ENCODE data around the gene IL22RA2. TPM values are rescaled to one million over a fixed set of nuclear protein-coding genes. Genes with fewer than 3 reads are reported as not detected.
"Not testable (repeated sequence)": the region's sequence is repeated elsewhere in the genome, so short reads cannot be mapped to it uniquely, and the experiment has no call there.

The IL22RA2 gene
- total RNA-seq, 2 experiments from 2014 or later = not detected

DNA sequence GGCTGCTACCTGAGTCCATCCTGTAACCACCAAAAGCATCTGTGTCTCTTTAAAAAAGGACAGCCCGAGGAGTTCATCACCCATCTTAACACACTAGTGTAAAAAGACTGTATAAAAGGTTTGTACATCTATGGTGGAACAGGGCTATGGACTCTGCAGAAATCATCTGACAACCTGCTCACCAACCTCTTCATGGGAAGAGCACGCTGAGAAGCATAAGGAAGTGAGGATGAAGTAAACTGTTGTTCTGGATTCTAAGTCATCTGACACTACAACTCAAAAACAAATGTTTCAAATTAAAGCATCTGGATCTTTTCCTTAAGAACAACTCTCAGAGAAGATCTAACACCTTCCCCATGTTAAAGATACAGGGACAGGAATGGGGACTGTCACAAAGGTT lies 40.4 kb upstream of the IL22RA2 start:
- Mint-ChIP-seq H3K36me3 (ENCODE audit: low read depth) (peaks cover 22% of the 10 kb centered on the region), H3K4me1 (peaks cover 36% of the 10 kb centered on the region), H3K9me3 (ENCODE audit: low read depth) (peaks cover 5% of the 10 kb centered on the region), H3K4me3 (no peak overlapping the region), H3K27me3 (no peaks in the 10 kb centered on the region), H3K27ac (no peak overlapping the region)
- DNase-seq (no peak), ATAC-seq (no peak)
- intact Hi-C loops (cut with DNase I, micrococcal nuclease) = no loop called here
- ChIA-PET CTCF (interaction anchor here (0.6 kb wide), 2 partner anchors 209 to 389 kb away, joined by 3 to 4 read pairs; no protein-coding TSS in a partner anchor), POLR2A (no interaction called here)

DNA sequence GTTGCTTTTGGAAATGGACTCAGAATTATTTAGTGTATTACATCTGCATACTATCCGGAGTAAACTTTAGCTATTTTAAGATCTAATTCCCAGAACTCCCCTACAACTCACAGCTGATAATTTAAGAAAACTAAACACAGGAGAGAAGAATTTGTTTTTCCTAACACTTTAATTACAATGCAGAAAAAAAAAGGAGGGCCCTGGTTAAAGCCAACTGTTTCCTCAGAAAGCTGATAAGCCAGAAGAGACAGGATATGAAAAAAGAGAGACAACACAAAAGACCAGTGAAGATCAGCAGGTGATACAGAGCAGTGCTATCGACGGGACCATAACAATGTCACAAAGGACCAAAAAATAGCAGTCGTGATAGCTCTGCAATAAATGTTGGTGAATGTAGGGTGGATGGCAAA lies 39.9 kb upstream of the IL22RA2 start:
- no peak for ATAC-seq

DNA sequence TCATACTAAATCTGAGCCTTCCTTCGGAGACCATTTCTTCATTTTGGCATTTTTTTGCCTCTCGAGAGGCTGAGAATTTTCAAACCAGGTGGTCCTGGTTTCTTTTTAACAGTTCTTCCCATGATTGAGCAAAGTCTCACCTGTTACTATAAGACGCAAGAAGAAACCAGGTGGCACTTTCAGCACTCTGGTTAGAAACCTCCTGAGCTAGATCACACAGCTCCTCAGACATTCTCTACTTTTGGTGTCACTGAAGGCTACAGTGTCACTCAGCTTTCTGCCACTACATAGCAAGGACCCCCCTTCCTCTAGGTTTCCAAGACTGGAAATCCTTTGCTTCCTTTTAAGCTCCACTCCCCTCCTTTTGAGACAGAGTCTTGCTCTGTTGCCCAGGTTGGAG lies 38.5 kb upstream of the IL22RA2 start:
- H3K4me1 Mint-ChIP-seq = peaks cover 26% of the 10 kb centered on the region
- peaks cover 29% of the 10 kb centered on the region for H3K36me3 Mint-ChIP-seq (ENCODE audit: low read depth)
- no peak for ATAC-seq
- peaks cover 10% of the 10 kb centered on the region for H3K9me3 Mint-ChIP-seq (ENCODE audit: low read depth)
- CTCF ChIA-PET = no interaction called here
- POLR2A ChIA-PET = no interaction called here
- no peak for DNase-seq
- no peak overlapping the region for H3K4me3 Mint-ChIP-seq
- H3K27me3 Mint-ChIP-seq = no peaks in the 10 kb centered on the region
- intact Hi-C loops (cut with DNase I, micrococcal nuclease) = no loop called here
- no peak overlapping the region for H3K27ac Mint-ChIP-seq

More for the DNA sequence above, 39.9 kb upstream of the IL22RA2 start:
- Mint-ChIP-seq H3K4me1 (peaks cover 36% of the 10 kb centered on the region), H3K36me3 (ENCODE audit: low read depth) (peaks cover 21% of the 10 kb centered on the region), H3K27ac (no peak overlapping the region), H3K9me3 (ENCODE audit: low read depth) (peaks cover 5% of the 10 kb centered on the region), H3K27me3 (no peaks in the 10 kb centered on the region), H3K4me3 (no peak overlapping the region)
- ChIA-PET CTCF (interaction anchor here (0.6 kb wide), 1 partner anchor 389 kb away, joined by 3 read pairs; no protein-coding TSS in a partner anchor), POLR2A (no interaction called here)
- DNase-seq = no peak
- intact Hi-C loops (cut with DNase I, micrococcal nuclease) = no loop called here

- ATAC-seq = no peak
Measured at GRCh38 chr6:137210903-137211302, 37.5 kb upstream of the IL22RA2 start.

GRCh38 chr6:137208279-137208678 lies 34.8 kb upstream of the IL22RA2 start:
- Mint-ChIP-seq H3K27me3 (no peaks in the 10 kb centered on the region), H3K36me3 (ENCODE audit: low read depth) (peaks cover 48% of the 10 kb centered on the region), H3K9me3 (ENCODE audit: low read depth) (peaks cover 10% of the 10 kb centered on the region), H3K27ac (no peak overlapping the region), H3K4me3 (no peak overlapping the region), H3K4me1 (peaks cover 2% of the 10 kb centered on the region)
- DNase-seq (no peak), ATAC-seq (no peak)
- intact Hi-C loops (cut with DNase I, micrococcal nuclease) = no loop called here
- POLR2A ChIA-PET = no interaction called here
- CTCF ChIA-PET = no interaction called here

More at GRCh38 chr6:137210903-137211302, 37.5 kb upstream of the IL22RA2 start:
- ChIA-PET POLR2A (no interaction called here), CTCF (no interaction called here)
- intact Hi-C loops (cut with DNase I, micrococcal nuclease) = no loop called here
- Mint-ChIP-seq H3K4me3 (no peak overlapping the region), H3K27me3 (no peaks in the 10 kb centered on the region), H3K36me3 (ENCODE audit: low read depth) (peaks cover 33% of the 10 kb centered on the region), H3K4me1 (peaks cover 19% of the 10 kb centered on the region), H3K9me3 (ENCODE audit: low read depth) (peaks cover 10% of the 10 kb centered on the region), H3K27ac (no peak overlapping the region)
- DNase-seq = no peak

DNA sequence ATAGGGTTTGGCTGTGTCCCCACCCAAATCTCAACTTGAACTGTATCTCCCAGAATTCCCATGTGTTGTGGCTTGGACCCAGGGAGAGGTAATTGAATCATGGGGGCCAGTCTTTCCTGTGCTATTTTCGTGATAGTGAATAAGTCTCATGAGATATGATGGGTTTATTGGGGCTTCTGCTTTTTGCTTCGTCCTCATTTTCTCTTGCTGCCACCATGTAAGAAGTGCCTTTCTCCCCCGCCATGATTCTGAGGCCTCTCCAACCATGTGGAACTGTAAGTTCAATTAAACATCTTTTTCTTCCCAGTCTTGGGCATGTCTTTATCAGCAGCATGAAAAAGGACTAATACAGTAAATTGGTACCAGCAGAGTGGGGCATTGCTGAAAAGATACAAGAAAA lies 34.0 kb upstream of the IL22RA2 start:
- CTCF ChIA-PET; intact Hi-C loops (cut with DNase I, micrococcal nuclease); ATAC-seq; H3K27ac Mint-ChIP-seq; H3K9me3 Mint-ChIP-seq (ENCODE audit: low read depth); DNase-seq; H3K4me1 Mint-ChIP-seq; H3K27me3 Mint-ChIP-seq; H3K4me3 Mint-ChIP-seq; POLR2A ChIA-PET: not testable (repeated sequence)
- peaks cover 46% of the 10 kb centered on the region for H3K36me3 Mint-ChIP-seq (ENCODE audit: low read depth)

DNA sequence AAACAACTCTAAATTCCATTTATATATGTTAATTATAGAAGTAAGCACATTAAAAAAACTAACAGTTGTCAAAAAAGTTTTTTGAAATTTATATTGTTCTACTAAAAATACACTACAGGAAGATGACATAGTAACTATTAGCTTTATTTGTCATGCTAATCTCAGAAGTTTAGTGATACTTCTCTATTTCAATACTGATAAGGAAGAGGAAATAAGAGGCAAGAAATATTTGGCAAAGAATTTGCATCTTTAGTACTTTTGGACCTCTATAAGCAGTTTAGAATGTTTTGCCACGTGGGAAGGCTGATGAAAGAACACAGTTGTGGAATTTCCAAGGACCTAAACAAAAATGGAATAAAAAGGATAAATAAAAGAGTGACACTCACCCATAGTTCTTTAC lies 33.1 kb upstream of the IL22RA2 start:
- intact Hi-C loops (cut with DNase I, micrococcal nuclease) = no loop called here

GRCh38 chr6:137203256-137203655 lies 29.8 kb upstream of the IL22RA2 start:
- peaks cover 38% of the 10 kb centered on the region for H3K36me3 Mint-ChIP-seq (ENCODE audit: low read depth)
- intact Hi-C loops (cut with DNase I, micrococcal nuclease) = no loop called here
- no peaks in the 10 kb centered on the region for H3K4me1 Mint-ChIP-seq
- ChIA-PET CTCF (no interaction called here), POLR2A (interaction anchor here (0.6 kb wide), 1 partner anchor 16 kb away, joined by 6 read pairs; no protein-coding TSS in a partner anchor)
- no peak for DNase-seq
- no peak overlapping the region for H3K4me3 Mint-ChIP-seq
- no peak for ATAC-seq
- peaks cover 5% of the 10 kb centered on the region for H3K9me3 Mint-ChIP-seq (ENCODE audit: low read depth)
- no peaks in the 10 kb centered on the region for H3K27me3 Mint-ChIP-seq
- H3K27ac Mint-ChIP-seq = no peak overlapping the region

More for the DNA sequence above, 33.1 kb upstream of the IL22RA2 start:
- POLR2A ChIA-PET = no interaction called here
- no peaks in the 10 kb centered on the region for H3K4me1 Mint-ChIP-seq
- peaks cover 42% of the 10 kb centered on the region for H3K36me3 Mint-ChIP-seq (ENCODE audit: low read depth)
- ATAC-seq = no peak
- CTCF ChIA-PET = interaction anchor here (0.6 kb wide), 1 partner anchor 818 kb away, joined by 3 read pairs; no protein-coding TSS in a partner anchor
- H3K9me3 Mint-ChIP-seq (ENCODE audit: low read depth) = peaks cover 10% of the 10 kb centered on the region
- H3K27ac Mint-ChIP-seq = no peak overlapping the region
- no peak overlapping the region for H3K4me3 Mint-ChIP-seq
- no peak for DNase-seq
- no peaks in the 10 kb centered on the region for H3K27me3 Mint-ChIP-seq

DNA sequence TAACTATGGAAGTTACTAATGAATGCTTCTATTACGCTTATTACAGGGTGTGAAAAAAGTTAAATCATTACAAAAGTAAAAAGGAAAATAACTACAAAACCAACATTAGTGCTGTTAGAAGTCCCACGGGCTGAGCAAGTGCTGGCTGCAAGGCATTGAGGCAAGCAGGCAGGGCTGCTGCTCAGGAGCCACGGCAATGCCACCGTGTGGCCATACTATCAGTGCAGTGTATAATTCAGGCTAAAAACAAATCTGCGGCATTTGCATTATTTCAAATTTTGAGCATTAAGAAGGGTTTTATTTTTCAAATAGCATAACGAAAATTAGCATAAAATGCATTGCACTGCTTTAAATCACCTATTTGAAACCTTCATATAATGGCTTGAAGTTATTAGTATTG lies 28.6 kb upstream of the IL22RA2 start:
- Mint-ChIP-seq H3K4me3 (no peak overlapping the region), H3K27ac (no peak overlapping the region), H3K9me3 (ENCODE audit: low read depth) (no peaks in the 10 kb centered on the region), H3K27me3 (no peaks in the 10 kb centered on the region), H3K36me3 (ENCODE audit: low read depth) (peaks cover 35% of the 10 kb centered on the region), H3K4me1 (peaks cover 2% of the 10 kb centered on the region)
- no peak for ATAC-seq
- CTCF ChIA-PET = interaction anchor here (0.6 kb wide), 1 partner anchor 16 kb away, joined by 4 read pairs; no protein-coding TSS in a partner anchor
- intact Hi-C loops (cut with DNase I, micrococcal nuclease) = no loop called here
- POLR2A ChIA-PET = no interaction called here
- no peak for DNase-seq

DNA sequence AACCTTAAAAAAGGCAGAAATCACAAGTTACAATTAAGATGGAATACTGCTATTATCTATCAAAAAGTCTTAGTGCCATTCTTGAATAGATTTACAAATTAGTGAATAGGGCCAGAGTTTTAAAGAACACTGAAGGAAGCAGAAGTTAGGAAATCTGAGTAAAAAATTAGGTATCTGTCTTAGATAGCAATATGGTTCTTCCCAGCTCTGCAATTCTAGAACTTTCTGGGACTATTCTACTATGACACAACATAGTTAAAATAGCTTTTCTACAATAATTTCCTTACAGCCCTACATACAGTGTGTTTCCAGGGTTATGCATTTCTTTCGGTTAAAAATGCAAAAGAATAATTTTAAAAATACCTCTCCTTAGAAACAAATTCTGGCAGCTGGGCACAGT lies 27.6 kb upstream of the IL22RA2 start:
- CTCF ChIA-PET = interaction anchor here (0.8 kb wide), 1 partner anchor 29 kb away, joined by 3 read pairs; no protein-coding TSS in a partner anchor
- POLR2A ChIA-PET = no interaction called here
- intact Hi-C loops (cut with DNase I, micrococcal nuclease) = no loop called here

GRCh38 chr6:137200288-137200687 lies 26.8 kb upstream of the IL22RA2 start:
- Mint-ChIP-seq H3K36me3 (ENCODE audit: low read depth) (peaks cover 27% of the 10 kb centered on the region), H3K4me1 (peaks cover 2% of the 10 kb centered on the region), H3K9me3 (ENCODE audit: low read depth) (no peaks in the 10 kb centered on the region), H3K4me3 (no peak overlapping the region), H3K27ac (no peak overlapping the region), H3K27me3 (no peaks in the 10 kb centered on the region)
- no peak for ATAC-seq
- POLR2A ChIA-PET = interaction anchor here (0.6 kb wide), 1 partner anchor 1360 kb away, joined by 4 read pairs; no protein-coding TSS in a partner anchor
- CTCF ChIA-PET = interaction anchor here (0.8 to 1.7 kb wide), 2 partner anchors 11 to 28 kb away, joined by 3 to 5 read pairs; no protein-coding TSS in a partner anchor
- no peak for DNase-seq
- intact Hi-C loops (cut with DNase I, micrococcal nuclease) = no loop called here

More for the DNA sequence above, 27.6 kb upstream of the IL22RA2 start:
- Mint-ChIP-seq H3K27me3 (no peaks in the 10 kb centered on the region), H3K9me3 (ENCODE audit: low read depth) (no peaks in the 10 kb centered on the region), H3K4me1 (peaks cover 2% of the 10 kb centered on the region), H3K36me3 (ENCODE audit: low read depth) (peaks cover 31% of the 10 kb centered on the region), H3K4me3 (no peak overlapping the region), H3K27ac (no peak overlapping the region)
- ATAC-seq (no peak), DNase-seq (no peak)

GRCh38 chr6:137197684-137198645 lies 24.5 kb upstream of the IL22RA2 start:
- POLR2A ChIA-PET = no interaction called here
- DNase-seq = no peak
- Mint-ChIP-seq H3K27me3 (no peaks in the 10 kb centered on the region), H3K4me3 (no peak overlapping the region), H3K9me3 (ENCODE audit: low read depth) (no peaks in the 10 kb centered on the region), H3K36me3 (ENCODE audit: low read depth) (peaks cover 14% of the 10 kb centered on the region), H3K4me1 (peaks cover 2% of the 10 kb centered on the region), H3K27ac (no peak overlapping the region)
- intact Hi-C loops (cut with DNase I, micrococcal nuclease) = no loop called here
- ATAC-seq = no peak
- CTCF ChIA-PET = interaction anchor here (0.6 to 1.7 kb wide), 2 partner anchors 8 to 133 kb away, joined by 3 to 5 read pairs; no protein-coding TSS in a partner anchor

Data from activated CD4-positive, alpha-beta T cell treated with anti-CD3 and anti-CD28 coated beads for 36 hours (primary cell).